HCT116 (cell line): ENCODE data around the gene DPH5.

Experiments
- EZH2 ChIP-seq: fragments of 200-600 bp; sonication (generic); IDR thresholded peaks from 2 replicates; pipeline ENCODE4 v1.6.1; 2017; ENCODE audit warnings: antibody characterized with exemption, mixed run types
- EZH2phosphoT487 ChIP-seq: fragments of 200-600 bp; IDR thresholded peaks from 2 replicates; pipeline ENCODE4 v1.6.1; 2018; ENCODE audit warnings: antibody characterized with exemption, borderline replicate concordance
- JUND ChIP-seq: IDR thresholded peaks from 2 replicates; pipeline ENCODE4 v1.6.1; 2012
- POLR2A ChIP-seq: IDR thresholded peaks from 2 replicates; pipeline ENCODE4 v1.7.0; 2011; ENCODE audit warnings: borderline replicate concordance; ENCODE audit not compliant: insufficient read depth, insufficient read length; ENCODE audit errors: extremely low read depth
- POLR2AphosphoS5 ChIP-seq: IDR thresholded peaks from 2 replicates; pipeline ENCODE4 v1.6.1; 2011; ENCODE audit warnings: mild to moderate bottlenecking, low read depth, low read length, moderate library complexity
- RAD21 ChIP-seq: IDR thresholded peaks from 2 replicates; pipeline ENCODE4 v1.6.1; 2012; ENCODE audit warnings: low read depth, mild to moderate bottlenecking
- SIN3A ChIP-seq: IDR thresholded peaks from 2 replicates; pipeline ENCODE4 v1.6.1; 2012; ENCODE audit warnings: low read depth
- YY1 ChIP-seq: IDR thresholded peaks from 2 replicates; pipeline ENCODE4 v1.6.1; 2011; ENCODE audit warnings: low read length, low read depth, moderate library complexity, mild to moderate bottlenecking; ENCODE audit not compliant: insufficient replicate concordance; ENCODE audit errors: extremely low read depth
- ZNF274 ChIP-seq: fragments of 200-500 bp; sonication (Bioruptor generic); IDR thresholded peaks from 2 replicates; pipeline ENCODE4 v1.6.1; 2014; ENCODE audit warnings: mild to moderate bottlenecking, low read depth, low read length, inconsistent platforms
- TF ChIP-seq, protein P1 (sequence below): IDR thresholded peaks from 2 replicates; pipeline ENCODE4 v1.6.1; 2012; ENCODE audit warnings: low read depth
- TF ChIP-seq, protein P2 (sequence below), 3 experiments: fragments of 200-600 bp in 1 of 3; sonication (generic) in 1 of 3; IDR thresholded peaks in 2 of 3; conservative IDR thresholded peaks in 1 of 3; 2 replicates each; pipeline ENCODE4 v1.5.1; 2012 to 2017; ENCODE audit warnings: low read depth in 2 of 3, low read length in 2 of 3, antibody characterized with exemption in 1 of 3, borderline replicate concordance in 1 of 3, control low read depth in 1 of 3, mild to moderate bottlenecking in 1 of 3, mixed read lengths in 1 of 3, mixed run types in 1 of 3, moderate library complexity in 1 of 3; ENCODE audit not compliant: insufficient read depth in 1 of 3
- TF ChIP-seq, protein P3 (sequence below): IDR thresholded peaks from 2 replicates; pipeline ENCODE4 v1.6.1; 2011; ENCODE audit warnings: mild to moderate bottlenecking, low read length, moderate library complexity; ENCODE audit not compliant: insufficient replicate concordance; ENCODE audit errors: extremely low read depth
- TF ChIP-seq, protein P4 (sequence below): IDR thresholded peaks from 2 replicates; pipeline ENCODE4 v1.6.1; 2012

DNA sequence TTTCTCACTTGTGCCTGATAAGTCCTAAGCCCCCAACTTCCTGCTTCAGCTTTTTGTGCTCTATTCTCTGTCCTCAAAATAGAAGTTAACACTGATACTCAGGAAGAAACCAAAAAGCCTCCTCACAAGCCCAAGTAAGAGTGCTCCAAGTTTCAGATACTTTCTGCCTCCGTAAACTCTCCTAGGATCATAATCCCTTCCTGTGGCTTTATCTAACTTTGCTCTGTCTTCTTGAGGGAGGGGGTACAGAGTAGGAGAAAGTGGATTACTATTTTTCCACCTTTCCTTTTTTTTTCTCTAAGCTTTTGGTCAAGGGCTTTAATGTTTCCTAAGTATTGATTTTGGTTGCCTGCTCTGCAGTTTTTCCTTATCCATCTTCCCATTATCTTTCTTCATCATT lies 54.6 kb downstream of the DPH5 start:
- TF ChIP-seq POLR2A (no peak), JUND (no peak), POLR2AphosphoS5 (no peak), SIN3A (no peak), YY1 (no peak), EZH2 (no peak), EZH2phosphoT487 (no peak), ZNF274 (no peak), RAD21 (no peak)
- TF ChIP-seq, protein P1, sequence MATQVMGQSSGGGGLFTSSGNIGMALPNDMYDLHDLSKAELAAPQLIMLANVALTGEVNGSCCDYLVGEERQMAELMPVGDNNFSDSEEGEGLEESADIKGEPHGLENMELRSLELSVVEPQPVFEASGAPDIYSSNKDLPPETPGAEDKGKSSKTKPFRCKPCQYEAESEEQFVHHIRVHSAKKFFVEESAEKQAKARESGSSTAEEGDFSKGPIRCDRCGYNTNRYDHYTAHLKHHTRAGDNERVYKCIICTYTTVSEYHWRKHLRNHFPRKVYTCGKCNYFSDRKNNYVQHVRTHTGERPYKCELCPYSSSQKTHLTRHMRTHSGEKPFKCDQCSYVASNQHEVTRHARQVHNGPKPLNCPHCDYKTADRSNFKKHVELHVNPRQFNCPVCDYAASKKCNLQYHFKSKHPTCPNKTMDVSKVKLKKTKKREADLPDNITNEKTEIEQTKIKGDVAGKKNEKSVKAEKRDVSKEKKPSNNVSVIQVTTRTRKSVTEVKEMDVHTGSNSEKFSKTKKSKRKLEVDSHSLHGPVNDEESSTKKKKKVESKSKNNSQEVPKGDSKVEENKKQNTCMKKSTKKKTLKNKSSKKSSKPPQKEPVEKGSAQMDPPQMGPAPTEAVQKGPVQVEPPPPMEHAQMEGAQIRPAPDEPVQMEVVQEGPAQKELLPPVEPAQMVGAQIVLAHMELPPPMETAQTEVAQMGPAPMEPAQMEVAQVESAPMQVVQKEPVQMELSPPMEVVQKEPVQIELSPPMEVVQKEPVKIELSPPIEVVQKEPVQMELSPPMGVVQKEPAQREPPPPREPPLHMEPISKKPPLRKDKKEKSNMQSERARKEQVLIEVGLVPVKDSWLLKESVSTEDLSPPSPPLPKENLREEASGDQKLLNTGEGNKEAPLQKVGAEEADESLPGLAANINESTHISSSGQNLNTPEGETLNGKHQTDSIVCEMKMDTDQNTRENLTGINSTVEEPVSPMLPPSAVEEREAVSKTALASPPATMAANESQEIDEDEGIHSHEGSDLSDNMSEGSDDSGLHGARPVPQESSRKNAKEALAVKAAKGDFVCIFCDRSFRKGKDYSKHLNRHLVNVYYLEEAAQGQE = no peak
- TF ChIP-seq, protein P2, sequence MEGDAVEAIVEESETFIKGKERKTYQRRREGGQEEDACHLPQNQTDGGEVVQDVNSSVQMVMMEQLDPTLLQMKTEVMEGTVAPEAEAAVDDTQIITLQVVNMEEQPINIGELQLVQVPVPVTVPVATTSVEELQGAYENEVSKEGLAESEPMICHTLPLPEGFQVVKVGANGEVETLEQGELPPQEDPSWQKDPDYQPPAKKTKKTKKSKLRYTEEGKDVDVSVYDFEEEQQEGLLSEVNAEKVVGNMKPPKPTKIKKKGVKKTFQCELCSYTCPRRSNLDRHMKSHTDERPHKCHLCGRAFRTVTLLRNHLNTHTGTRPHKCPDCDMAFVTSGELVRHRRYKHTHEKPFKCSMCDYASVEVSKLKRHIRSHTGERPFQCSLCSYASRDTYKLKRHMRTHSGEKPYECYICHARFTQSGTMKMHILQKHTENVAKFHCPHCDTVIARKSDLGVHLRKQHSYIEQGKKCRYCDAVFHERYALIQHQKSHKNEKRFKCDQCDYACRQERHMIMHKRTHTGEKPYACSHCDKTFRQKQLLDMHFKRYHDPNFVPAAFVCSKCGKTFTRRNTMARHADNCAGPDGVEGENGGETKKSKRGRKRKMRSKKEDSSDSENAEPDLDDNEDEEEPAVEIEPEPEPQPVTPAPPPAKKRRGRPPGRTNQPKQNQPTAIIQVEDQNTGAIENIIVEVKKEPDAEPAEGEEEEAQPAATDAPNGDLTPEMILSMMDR (IDR thresholded peaks at IDR 0.05 in 2 of 3, conservative IDR thresholded peaks at IDR 0.05 in 1 of 3; ENCODE audit: borderline replicate concordance in 1 of 3, insufficient read depth in 1 of 3, low read depth in 2 of 3, low read length in 2 of 3) = no peak
- TF ChIP-seq, protein P3, sequence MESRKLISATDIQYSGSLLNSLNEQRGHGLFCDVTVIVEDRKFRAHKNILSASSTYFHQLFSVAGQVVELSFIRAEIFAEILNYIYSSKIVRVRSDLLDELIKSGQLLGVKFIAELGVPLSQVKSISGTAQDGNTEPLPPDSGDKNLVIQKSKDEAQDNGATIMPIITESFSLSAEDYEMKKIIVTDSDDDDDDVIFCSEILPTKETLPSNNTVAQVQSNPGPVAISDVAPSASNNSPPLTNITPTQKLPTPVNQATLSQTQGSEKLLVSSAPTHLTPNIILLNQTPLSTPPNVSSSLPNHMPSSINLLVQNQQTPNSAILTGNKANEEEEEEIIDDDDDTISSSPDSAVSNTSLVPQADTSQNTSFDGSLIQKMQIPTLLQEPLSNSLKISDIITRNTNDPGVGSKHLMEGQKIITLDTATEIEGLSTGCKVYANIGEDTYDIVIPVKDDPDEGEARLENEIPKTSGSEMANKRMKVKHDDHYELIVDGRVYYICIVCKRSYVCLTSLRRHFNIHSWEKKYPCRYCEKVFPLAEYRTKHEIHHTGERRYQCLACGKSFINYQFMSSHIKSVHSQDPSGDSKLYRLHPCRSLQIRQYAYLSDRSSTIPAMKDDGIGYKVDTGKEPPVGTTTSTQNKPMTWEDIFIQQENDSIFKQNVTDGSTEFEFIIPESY = no peak
- TF ChIP-seq, protein P4, sequence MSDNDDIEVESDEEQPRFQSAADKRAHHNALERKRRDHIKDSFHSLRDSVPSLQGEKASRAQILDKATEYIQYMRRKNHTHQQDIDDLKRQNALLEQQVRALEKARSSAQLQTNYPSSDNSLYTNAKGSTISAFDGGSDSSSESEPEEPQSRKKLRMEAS = no peak
